Central memory CD8-positive, alpha-beta T cell (primary cell): Measurements from ENCODE around the gene KIF25.

ENCODE experiments used
- ATAC-seq: fragments of 150-1000 bp; cut with Tn5 transposase; replicated peaks from 2 replicates; pipeline ENCODE4 v1.10.0; 2022; ENCODE audit warnings: mild to moderate bottlenecking, moderate FRiP score, moderate number of reproducible peaks; ENCODE audit not compliant: poor library complexity, severe bottlenecking; ENCODE audit errors: extremely low read depth
- DNase-seq, 2 donors: peaks; one replicate each; pipeline ENCODE4 v3.0.0; 2021; ENCODE audit warnings: low spot score in 2 of 2
- H3K27ac Mint-ChIP-seq: one replicate; pipeline ENCODE4 v1.8.0; 2022; ENCODE audit warnings: low read depth, mild to moderate bottlenecking, moderate library complexity, mixed read lengths
- H3K27me3 Mint-ChIP-seq: one replicate; pipeline ENCODE4 v1.8.0; 2022; ENCODE audit warnings: mixed read lengths
- H3K36me3 Mint-ChIP-seq: one replicate; pipeline ENCODE4 v1.8.0; 2022; ENCODE audit warnings: mild to moderate bottlenecking, moderate library complexity, mixed read lengths; ENCODE audit not compliant: insufficient read depth
- H3K4me1 Mint-ChIP-seq: one replicate; pipeline ENCODE4 v1.8.0; 2022; ENCODE audit warnings: mixed read lengths
- H3K4me3 Mint-ChIP-seq: one replicate; pipeline ENCODE4 v1.8.0; 2022; ENCODE audit warnings: mild to moderate bottlenecking, moderate library complexity, mixed read lengths
- H3K9me3 Mint-ChIP-seq: one replicate; pipeline ENCODE4 v1.8.0; 2022; ENCODE audit warnings: mixed read lengths

Gene KIF25, protein sequence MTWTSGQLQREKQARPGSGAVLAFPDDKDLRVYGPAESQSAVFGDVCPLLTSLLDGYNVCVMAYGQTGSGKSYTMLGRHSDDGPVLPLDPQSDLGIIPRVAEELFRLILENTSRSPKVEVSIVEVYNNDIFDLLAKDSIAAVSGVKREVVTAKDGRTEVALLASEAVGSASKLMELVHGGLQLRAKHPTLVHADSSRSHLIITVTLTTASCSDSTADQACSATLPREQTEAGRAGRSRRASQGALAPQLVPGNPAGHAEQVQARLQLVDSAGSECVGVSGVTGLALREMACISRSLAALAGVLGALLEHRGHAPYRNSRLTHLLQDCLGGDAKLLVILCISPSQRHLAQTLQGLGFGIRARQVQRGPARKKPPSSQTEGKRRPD

GRCh38 chr6:167997642-167998041 lies at the start of gene KIF25:
KIF25 (plus strand) TSS chr6:167997671; CDS start chr6:168029586, 31,915 bp downstream.
- no peaks in the 10 kb centered on the region for H3K36me3 Mint-ChIP-seq
- no peak for ATAC-seq
- no peaks in the 10 kb centered on the region for H3K9me3 Mint-ChIP-seq
- no peak within 1 kb of the TSS for H3K27ac Mint-ChIP-seq
- no peak within 1 kb of the TSS for H3K4me3 Mint-ChIP-seq
- no peaks in the 10 kb centered on the region for H3K4me1 Mint-ChIP-seq
- no peak for DNase-seq
- peaks cover 12% of the 10 kb centered on the region for H3K27me3 Mint-ChIP-seq

GRCh38 chr6:167947716-167948115 lies 49.8 kb upstream of the KIF25 start:
- Mint-ChIP-seq H3K36me3 (peaks cover 12% of the 10 kb centered on the region), H3K27ac (no peak overlapping the region), H3K27me3 (no peaks in the 10 kb centered on the region), H3K9me3 (no peaks in the 10 kb centered on the region), H3K4me3 (no peak overlapping the region), H3K4me1 (no peaks in the 10 kb centered on the region)
- DNase-seq, result no peak
- no peak for ATAC-seq

DNA sequence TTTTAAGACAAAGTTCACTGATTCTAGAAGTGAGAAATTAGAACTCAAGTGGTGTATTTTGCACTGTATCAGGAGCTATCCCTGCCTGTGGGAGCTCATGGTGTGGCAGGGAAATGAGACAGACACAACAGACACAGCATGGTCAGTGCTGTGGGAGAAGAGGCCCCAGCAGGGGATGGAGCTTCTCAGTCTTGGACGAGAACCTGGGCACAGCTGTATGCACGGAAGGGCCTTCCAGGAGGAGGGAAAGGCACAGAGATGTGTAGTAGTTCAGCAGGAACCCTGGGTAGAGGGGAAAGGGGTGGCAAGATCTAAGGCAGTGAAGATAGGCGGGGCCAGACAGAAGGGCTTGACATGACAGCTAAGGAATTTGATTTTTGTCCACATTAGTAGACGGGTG lies 48.8 kb upstream of the KIF25 start:
- no peaks in the 10 kb centered on the region for H3K4me1 Mint-ChIP-seq
- no peak overlapping the region for H3K4me3 Mint-ChIP-seq
- no peak overlapping the region for H3K27ac Mint-ChIP-seq
- H3K27me3 Mint-ChIP-seq, result no peaks in the 10 kb centered on the region
- DNase-seq (no peak), ATAC-seq (no peak)
- peaks cover 12% of the 10 kb centered on the region for H3K36me3 Mint-ChIP-seq
- no peaks in the 10 kb centered on the region for H3K9me3 Mint-ChIP-seq

- Mint-ChIP-seq H3K4me1 (no peaks in the 10 kb centered on the region), H3K9me3 (no peaks in the 10 kb centered on the region), H3K27ac (no peak overlapping the region), H3K4me3 (no peak overlapping the region), H3K36me3 (peaks cover 12% of the 10 kb centered on the region), H3K27me3 (no peaks in the 10 kb centered on the region)
- no peak for ATAC-seq
- DNase-seq, result no peak
Measured at GRCh38 chr6:167949121-167949684, 48.3 kb upstream of the KIF25 start.

DNA sequence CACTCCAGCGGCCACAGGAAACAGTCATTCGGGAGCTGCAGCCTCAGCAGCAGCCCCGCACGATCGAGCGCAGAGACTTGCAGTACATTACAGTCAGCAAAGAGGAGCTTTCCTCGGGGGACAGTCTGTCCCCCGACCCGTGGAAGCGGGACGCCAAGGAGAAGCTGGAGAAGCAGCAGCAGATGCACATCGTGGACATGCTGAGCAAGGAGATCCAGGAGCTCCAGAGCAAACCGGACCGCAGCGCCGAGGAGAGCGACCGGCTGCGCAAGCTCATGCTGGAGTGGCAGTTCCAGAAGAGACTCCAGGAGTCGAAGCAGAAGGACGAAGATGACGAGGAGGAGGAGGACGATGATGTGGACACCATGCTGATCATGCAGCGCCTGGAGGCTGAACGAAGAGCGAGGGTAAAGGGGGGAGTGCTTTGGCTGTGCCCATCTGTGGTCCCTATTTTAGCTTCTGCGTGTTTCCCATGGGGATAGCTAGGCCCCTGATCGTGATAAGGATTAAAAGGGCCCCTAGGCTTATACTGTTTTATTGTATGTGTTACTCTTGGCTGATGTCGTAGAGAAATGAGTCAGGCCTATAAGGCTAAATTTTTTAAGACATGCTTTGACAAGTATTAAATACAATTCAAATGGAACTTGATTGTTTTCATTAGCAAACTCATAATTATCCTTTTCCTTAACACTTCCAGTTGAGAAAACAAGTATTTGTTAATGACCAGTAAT lies 45.5 kb upstream of the KIF25 start:
- no peaks in the 10 kb centered on the region for H3K27me3 Mint-ChIP-seq
- H3K36me3 Mint-ChIP-seq, result peaks cover 15% of the 10 kb centered on the region
- DNase-seq (no peak), ATAC-seq (no peak)
- no peak overlapping the region for H3K4me3 Mint-ChIP-seq
- H3K27ac Mint-ChIP-seq, result no peak overlapping the region
- no peaks in the 10 kb centered on the region for H3K9me3 Mint-ChIP-seq
- H3K4me1 Mint-ChIP-seq, result no peaks in the 10 kb centered on the region

DNA sequence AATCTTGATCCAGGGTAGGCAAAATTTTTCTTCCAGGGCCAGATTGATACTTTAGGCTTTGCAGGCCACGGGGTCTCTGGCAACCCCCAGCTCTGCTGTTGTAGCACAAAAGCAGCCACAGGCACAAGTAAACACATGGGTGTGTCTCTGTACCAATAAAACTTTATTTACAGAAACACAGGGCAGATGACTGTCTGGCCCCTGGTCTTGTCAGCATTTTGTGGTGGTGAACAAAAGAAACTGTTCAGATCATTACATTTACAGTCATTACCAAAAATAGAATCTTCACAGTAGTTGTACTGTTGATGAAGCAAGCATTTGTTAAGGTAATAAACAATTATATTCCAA lies 45.0 kb upstream of the KIF25 start:
- Mint-ChIP-seq H3K27ac (no peak overlapping the region), H3K4me1 (no peaks in the 10 kb centered on the region), H3K4me3 (no peak overlapping the region), H3K9me3 (no peaks in the 10 kb centered on the region), H3K36me3 (peaks cover 15% of the 10 kb centered on the region), H3K27me3 (no peaks in the 10 kb centered on the region)
- ATAC-seq (no peak), DNase-seq (no peak)

- no peak for ATAC-seq
- no peaks in the 10 kb centered on the region for H3K4me1 Mint-ChIP-seq
- H3K36me3 Mint-ChIP-seq, result peaks cover 13% of the 10 kb centered on the region
- no peak overlapping the region for H3K27ac Mint-ChIP-seq
- H3K9me3 Mint-ChIP-seq, result no peaks in the 10 kb centered on the region
- no peaks in the 10 kb centered on the region for H3K27me3 Mint-ChIP-seq
- no peak overlapping the region for H3K4me3 Mint-ChIP-seq
- DNase-seq, result no peak
Measured at GRCh38 chr6:167953551-167953950, 43.9 kb upstream of the KIF25 start.

GRCh38 chr6:167954151-167954550 lies 43.3 kb upstream of the KIF25 start:
- no peak overlapping the region for H3K4me3 Mint-ChIP-seq
- H3K9me3 Mint-ChIP-seq, result no peaks in the 10 kb centered on the region
- H3K4me1 Mint-ChIP-seq, result no peaks in the 10 kb centered on the region
- H3K27ac Mint-ChIP-seq, result no peak overlapping the region
- no peaks in the 10 kb centered on the region for H3K27me3 Mint-ChIP-seq
- ATAC-seq (no peak), DNase-seq (no peak)
- peaks cover 10% of the 10 kb centered on the region for H3K36me3 Mint-ChIP-seq

DNA sequence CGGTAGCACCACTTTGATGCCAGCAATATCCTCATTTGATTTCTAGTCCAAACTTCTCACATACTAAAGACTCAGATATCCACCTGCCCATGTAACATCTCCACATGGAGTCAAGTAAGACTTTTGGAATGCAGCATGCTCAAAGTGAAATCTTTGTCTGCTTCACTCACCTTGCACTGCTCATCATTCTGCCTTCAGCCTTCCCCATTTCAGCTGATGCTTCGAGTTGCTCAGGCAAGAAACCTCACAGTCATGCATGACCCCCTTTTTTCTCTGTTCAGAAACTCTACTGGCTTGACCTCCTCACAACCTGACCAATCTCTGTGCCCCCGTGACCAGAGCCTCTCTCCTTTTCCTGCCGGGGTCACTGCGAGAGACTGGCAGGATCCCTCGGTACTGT lies 41.0 kb upstream of the KIF25 start:
- no peaks in the 10 kb centered on the region for H3K9me3 Mint-ChIP-seq
- H3K27ac Mint-ChIP-seq, result peak overlapping the region; percentile 24
- no peaks in the 10 kb centered on the region for H3K27me3 Mint-ChIP-seq
- ATAC-seq, result no peak
- H3K4me3 Mint-ChIP-seq, result no peak overlapping the region
- DNase-seq, result no peak
- no peaks in the 10 kb centered on the region for H3K4me1 Mint-ChIP-seq
- peaks cover 9% of the 10 kb centered on the region for H3K36me3 Mint-ChIP-seq

DNA sequence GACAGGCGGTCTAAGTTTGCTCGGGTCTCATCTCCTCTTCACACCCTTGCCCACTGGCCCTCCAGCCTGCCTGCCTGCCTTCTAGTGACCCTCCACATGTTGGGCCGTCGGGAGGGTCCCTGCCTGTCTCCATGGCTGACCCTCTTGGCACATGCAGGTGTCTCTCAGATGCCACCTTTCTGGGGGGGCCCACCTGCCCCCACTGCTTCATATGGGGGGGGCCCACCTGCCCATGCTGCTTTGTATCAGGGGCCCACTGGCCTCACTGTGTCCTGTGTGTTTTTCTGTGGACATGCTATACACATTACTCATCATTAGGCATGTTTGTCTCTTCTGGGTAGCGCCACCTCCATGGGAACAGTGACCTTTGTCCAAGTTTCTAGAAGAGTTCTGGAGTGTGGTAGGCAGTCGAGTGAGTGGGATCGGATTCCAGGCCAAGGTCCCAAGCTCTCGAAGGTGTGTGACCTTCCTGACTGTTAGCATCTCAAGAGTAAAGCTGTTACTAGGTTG lies 40.4 kb upstream of the KIF25 start:
- no peak for ATAC-seq
- H3K27me3 Mint-ChIP-seq, result no peaks in the 10 kb centered on the region
- H3K27ac Mint-ChIP-seq, result peak overlapping the region; percentile 24
- no peaks in the 10 kb centered on the region for H3K9me3 Mint-ChIP-seq
- no peak overlapping the region for H3K4me3 Mint-ChIP-seq
- H3K4me1 Mint-ChIP-seq, result no peaks in the 10 kb centered on the region
- peaks cover 6% of the 10 kb centered on the region for H3K36me3 Mint-ChIP-seq
- no peak for DNase-seq

DNA sequence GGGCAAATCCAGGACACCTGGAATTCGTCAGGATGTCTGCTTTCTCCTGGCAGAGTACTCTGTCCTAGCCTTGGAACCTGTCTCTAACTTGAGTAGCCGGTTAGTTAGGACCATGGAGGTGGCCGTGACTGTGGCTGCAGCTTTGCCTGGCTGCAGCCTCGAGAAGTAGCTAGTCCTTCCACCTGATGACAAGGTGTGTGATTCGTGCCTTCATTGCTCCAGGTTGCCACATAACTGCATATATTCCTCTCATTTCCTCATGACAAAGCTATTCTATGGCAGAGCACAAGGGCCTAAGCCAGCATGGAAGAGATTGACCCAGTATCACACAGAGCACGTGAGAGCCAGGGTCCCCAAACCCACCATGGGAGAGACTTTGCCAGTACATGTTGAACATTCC lies 39.8 kb upstream of the KIF25 start:
- Mint-ChIP-seq H3K36me3 (peaks cover 6% of the 10 kb centered on the region), H3K4me3 (no peak overlapping the region), H3K4me1 (no peaks in the 10 kb centered on the region), H3K27ac (no peak overlapping the region), H3K9me3 (no peaks in the 10 kb centered on the region), H3K27me3 (no peaks in the 10 kb centered on the region)
- ATAC-seq, result no peak
- DNase-seq, result no peak

- ATAC-seq (no peak), DNase-seq (no peak)
- Mint-ChIP-seq H3K27ac (no peak overlapping the region), H3K4me3 (no peak overlapping the region), H3K9me3 (no peaks in the 10 kb centered on the region), H3K27me3 (no peaks in the 10 kb centered on the region), H3K4me1 (no peaks in the 10 kb centered on the region), H3K36me3 (peaks cover 3% of the 10 kb centered on the region)
Measured at GRCh38 chr6:167960579-167960978, 36.9 kb upstream of the KIF25 start.

- Mint-ChIP-seq H3K27me3 (no peaks in the 10 kb centered on the region), H3K4me3 (no peak overlapping the region), H3K27ac (no peak overlapping the region), H3K4me1 (no peaks in the 10 kb centered on the region), H3K36me3 (peaks cover 4% of the 10 kb centered on the region), H3K9me3 (no peaks in the 10 kb centered on the region)
- DNase-seq (no peak), ATAC-seq (no peak)
Measured at GRCh38 chr6:167962711-167963110, 34.8 kb upstream of the KIF25 start.
